Measurements from ENCODE around the gene SLA2. TPM values are rescaled to one million over a fixed set of nuclear protein-coding genes. Genes with fewer than 3 reads are reported as not detected.
"Not testable (repeated sequence)": the region's sequence is repeated elsewhere in the genome, so short reads cannot be mapped to it uniquely, and the experiment has no call there.

The SLA2 gene, protein sequence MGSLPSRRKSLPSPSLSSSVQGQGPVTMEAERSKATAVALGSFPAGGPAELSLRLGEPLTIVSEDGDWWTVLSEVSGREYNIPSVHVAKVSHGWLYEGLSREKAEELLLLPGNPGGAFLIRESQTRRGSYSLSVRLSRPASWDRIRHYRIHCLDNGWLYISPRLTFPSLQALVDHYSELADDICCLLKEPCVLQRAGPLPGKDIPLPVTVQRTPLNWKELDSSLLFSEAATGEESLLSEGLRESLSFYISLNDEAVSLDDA
- polyA plus RNA-seq (ENCODE audit: insufficient read length in 4 of 4) = under 1 TPM; 0.24 to 0.72 (median 0.32) TPM

DNA sequence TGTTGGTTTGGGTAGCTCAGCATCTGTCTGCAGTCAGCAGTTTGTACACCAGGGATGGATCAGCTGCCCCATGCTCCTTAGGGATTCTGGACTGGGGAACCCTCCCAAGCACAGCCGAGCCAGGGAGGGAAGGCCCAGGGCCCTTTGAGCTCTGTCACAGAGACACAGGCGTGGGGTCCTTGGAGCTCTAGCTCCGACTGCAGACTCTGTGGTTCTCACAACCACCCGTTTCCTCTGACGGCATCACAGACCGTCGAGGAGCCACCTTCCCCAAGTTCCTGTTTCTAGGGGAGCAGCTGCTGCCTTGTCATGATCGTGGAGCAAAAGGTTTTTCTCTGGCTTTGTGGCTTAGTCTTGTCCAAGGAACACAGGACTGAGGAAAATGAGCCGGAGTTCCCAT is at the start of gene SLA2:
Gene SLA2 (minus strand): TSS at position 199 of the 400 bp plus-strand sequence. CDS start 4,861 bp downstream, outside the sequence.
- DNase-seq (ENCODE audit: low read depth in 4 of 4, low spot score in 3 of 4) = no peak

DNA sequence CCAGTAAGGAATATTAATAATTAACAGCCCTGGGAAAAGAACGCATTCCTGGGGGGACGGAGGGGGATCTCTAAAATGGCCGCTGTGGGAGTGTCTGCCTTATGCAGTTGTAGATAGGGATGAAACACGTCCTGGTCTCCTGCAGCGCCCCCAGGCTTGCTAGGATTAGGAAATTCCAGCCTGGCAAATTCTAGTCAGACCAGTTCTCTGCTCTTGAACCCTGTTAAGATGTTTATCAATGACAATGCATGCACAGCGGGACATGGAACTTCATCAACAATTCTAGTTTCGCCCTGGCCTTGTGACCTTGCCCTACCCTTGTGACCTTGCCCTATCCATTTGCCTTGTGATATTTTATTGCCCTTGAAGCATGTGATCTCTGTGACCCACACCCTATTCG is 49.5 kb upstream of the SLA2 start:
- DNase-seq (ENCODE audit: low read depth in 4 of 4, low spot score in 3 of 4) = not testable (repeated sequence)

DNA sequence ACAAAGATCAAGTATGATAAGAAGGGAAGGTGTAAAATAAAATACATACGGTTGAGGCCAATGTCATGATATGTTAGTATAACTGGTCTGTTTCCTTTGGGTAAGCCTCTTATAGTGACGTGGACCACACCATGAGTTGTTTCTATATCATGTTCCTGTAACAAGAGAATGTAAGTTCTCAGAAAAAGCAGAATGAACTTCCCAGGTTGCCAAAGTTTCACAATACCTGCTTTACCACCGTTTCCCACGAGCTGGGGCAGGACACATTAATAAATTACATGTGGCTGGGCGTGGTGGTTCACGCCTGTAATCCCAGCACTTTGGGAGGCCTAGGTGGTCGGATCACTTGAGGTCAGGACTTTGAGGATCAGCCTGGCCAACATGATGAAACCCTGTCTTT is 42.6 kb upstream of the SLA2 start:
- no peak for DNase-seq (ENCODE audit: low read depth in 4 of 4, low spot score in 3 of 4)

DNA sequence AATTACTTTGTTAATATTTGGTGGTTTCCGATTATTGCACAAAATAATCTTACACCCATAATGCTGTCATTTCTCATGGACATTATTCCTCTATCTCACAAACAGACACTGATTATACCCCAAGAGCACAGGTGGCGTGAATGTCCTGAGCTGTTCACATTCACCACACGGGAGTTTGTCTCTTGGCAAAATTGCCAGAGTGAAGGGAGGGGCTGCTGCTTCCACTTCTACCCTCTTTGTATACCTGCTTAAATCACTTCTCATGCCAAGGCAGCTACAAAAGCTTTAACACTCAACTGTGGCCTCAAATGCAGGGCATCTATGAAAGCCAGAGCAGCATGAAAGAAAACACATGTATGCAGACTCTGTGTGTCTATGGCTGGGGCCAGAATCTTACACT is 41.9 kb upstream of the SLA2 start:
- no peak for DNase-seq (ENCODE audit: low read depth in 4 of 4, low spot score in 3 of 4)

DNA sequence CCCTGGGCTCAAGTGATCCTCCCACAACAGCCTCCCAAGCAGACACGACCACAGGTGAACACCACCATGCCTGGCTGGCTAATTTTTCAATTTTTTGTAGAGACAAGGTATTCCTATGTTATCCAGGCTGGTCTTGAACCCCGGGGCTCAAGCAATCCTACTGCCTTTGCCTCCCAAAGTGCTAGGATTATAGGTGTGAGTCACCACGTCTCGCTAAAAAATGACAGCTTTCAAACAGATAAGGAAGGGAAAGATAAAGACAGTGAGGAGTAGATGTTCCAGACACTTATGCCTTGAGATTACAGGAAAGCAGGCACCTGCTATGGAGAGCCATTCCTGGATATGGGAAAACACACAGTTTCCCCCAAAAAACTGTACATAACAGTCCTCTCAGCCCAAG is 40.9 kb upstream of the SLA2 start:
- no peak for DNase-seq (ENCODE audit: low read depth in 4 of 4, low spot score in 3 of 4)

DNA sequence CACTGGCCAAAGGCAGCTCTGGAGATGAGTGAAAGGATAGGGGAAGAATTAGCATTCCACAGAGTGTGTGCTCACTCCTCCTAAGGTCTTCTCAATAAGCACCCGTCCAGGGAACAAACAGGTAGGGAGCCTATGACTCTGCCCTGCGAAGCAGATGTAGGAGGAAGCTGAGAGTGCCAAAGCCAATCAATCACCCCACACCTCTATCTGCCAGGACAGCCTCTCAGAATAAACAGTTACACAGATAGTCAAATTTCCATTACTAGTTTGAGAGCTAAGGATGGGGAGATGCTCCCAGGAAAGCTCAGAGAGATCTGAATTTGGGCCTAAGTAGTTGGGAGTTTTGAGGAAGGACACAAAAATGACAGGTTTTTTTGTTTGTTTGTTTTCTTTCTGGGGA is 40.5 kb upstream of the SLA2 start:
- no peak for DNase-seq (ENCODE audit: low read depth in 4 of 4, low spot score in 3 of 4)

DNA sequence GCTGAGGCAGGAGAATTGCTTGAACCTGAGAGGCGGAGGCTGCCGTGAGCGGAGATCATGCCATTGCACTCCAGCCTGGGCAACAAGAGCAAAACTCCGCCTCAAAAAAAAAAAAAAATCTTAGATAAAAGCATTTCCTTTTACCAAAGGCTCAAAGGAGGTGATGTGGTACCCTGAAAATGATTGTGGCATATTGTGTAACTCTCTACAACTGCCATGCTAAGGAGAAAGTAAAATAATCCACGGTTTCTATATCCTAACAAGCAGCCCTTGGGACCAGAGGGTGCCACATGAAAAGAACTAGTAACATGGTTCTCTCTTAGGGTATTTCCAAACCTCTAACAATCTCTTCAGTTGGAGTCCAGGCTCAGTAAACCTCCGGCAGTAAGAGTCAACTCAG is 38.8 kb upstream of the SLA2 start:
- DNase-seq (ENCODE audit: low read depth in 4 of 4, low spot score in 3 of 4) = no peak

DNA sequence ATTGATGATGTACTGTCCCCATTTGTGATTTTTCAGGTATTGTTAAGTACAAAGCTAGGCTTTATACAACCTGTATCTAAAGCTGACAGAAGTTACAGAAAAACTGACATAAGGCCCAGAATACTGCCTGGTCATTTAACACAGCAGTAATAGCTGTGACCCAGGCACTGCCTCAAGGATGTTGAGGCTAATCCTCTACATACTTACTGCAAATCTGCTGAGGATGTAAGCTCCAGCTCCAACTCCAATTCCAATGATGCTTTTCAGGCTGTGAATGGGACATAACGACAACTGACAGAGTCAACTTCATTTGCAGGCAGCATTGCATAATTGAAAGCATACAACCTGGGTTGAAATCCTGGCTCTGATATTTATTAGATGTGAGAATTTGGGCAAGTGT is 36.3 kb upstream of the SLA2 start:
- DNase-seq (ENCODE audit: low read depth in 4 of 4, low spot score in 3 of 4) = no peak

DNA sequence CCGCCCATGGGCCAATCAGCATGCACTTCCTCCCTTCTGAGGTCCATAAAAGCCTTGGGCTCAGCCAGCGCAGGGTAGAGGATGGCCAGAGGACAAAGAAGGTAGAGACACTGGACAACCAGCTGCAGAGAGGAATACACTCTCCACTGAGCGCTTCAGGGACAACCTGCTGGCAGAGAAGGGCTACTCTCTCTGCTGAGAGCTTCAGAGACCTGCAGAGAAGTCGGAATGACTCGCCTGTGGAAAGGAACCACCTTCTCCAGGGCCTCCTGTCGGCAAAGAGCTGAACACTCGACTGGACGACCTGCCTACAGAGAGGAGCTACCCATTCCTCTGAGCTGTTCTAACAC is 31.4 kb upstream of the SLA2 start:
- DNase-seq (ENCODE audit: low read depth in 4 of 4, low spot score in 3 of 4) = no peak

DNA sequence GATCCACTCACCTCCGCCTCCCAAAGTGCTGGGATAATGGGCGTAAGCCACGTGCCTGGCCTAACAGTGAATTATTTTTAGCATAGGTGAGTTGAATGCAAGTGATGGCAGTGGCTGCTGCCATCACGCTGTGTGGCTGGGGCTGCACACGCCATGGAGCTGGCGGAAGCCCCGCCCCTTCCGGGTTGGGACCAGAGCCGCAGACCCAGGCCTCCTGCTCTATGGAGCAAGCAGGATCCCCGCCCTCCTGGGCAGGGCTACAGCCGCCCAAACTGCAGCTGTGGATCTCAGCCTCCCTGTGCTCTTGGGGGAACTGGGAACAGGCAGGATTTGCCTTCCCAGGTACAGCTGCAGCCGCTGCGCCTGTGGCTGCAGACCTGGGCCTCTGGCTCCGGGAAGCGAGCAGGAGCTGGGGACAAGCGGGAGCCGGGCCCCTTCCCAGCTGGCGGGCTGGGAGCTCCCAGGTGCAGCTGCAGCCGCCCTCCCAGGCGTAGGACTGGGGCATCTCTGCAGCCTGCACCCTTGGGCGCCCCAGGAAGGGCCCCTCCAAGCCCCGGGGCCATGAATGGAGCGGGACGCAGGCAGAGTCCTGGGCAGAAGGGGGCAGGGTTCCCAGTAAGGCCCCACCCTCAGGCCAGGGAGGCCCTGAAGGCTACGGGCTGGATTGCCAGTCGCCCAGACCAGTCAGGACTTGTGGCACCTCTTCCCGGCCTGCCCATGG is 30.9 kb upstream of the SLA2 start:
- DNase-seq (ENCODE audit: low read depth in 4 of 4, low spot score in 3 of 4) = no peak

DNA sequence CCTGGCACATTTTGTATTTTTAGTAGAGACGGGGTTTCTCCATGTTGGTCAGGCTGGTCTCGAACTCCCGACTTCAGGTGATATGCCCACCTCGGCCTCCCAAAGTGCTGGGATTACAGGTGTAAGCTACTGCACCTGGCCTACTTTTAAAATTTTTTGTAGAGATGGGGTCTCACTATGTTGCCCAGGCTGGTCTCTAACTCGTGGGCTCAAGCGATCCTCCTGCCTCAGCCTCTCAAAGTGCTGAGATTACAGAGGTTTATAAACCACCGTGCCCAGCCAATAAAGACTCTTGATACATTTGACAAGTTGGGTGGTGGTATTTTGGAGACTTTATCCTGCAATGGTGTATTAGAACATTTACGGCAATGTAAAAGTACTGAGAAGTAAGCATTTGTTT is 29.5 kb upstream of the SLA2 start:
- not testable (repeated sequence) for DNase-seq (ENCODE audit: low read depth in 4 of 4, low spot score in 3 of 4)

DNA sequence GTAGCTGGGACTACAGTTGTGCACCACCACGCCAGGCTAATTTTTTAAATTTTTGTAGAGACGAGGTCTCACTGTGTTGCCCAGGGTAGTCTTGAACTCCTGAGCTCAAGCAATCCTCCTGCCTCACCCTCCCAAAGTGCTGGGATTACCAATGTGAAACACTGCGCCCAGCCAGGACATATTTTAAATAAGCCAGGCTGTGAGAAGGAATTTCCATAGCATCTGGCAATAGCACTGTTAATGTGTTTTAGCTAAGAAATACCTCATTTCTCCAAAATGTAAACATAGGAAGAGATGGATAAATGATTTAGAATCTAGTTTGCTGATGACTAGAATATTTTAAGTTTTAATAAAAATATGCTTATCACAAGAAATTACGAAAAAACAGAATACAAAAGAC is 27.0 kb upstream of the SLA2 start:
- no peak for DNase-seq (ENCODE audit: low read depth in 4 of 4, low spot score in 3 of 4)

DNA sequence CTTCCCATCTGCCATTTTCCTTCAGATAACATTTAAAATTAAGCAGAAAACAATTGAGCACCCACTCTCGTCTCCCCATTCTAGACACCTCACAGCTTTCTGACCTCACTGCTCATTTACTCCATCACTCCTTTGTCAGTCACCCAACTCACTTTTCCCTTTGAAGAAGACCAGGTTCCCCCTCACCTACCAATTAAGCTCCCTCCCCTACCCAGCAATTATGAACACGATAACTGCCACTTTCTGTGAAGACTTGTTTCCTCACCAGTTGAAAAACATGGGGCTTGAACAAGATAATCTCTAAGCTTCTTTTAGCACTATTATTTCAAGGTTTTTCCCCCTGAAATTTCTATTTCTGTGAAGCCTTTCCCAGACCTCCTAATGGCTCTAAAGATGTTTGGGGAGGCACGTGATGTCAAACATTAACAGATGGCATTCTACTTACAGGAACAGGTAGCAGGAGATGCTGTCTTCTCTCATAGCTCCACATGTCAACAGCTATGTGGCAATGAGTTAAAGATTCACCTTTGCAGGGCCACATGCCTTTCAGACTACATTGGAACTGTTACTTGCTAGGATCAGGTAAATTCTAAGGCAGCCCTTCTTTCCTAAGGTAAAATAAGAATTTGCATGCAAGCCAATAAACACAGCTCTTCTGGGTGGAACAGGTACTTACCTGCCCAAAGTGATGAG is 24.8 kb upstream of the SLA2 start:
- DNase-seq (ENCODE audit: low read depth in 4 of 4, low spot score in 3 of 4) = no peak

DNA sequence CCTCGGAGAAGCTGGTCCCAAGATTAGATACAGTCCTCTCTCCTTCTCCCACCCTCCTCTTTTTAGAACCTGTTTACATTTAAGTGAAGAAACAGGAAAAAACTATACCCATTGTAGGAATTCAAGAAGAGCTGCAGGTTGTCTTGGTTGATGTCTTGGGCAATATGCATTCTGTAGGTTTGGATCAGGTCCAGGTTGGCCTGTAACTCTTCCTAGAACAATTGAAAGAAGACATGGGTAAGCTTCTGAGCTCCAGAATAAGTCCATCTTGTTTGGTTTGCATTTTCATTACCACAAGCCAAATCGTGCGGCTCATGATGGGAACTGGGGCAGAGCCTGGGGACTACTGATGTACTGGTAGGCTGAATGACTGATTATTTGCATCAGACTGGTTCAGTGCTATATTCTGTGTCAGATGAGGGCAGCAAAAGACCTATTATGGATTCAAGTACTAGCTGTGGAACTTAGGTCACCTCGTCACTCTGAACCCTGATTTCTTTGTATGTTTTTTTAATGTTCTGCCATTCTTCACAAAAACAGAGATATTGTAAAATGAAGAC is 20.3 kb upstream of the SLA2 start:
- DNase-seq (ENCODE audit: low read depth in 4 of 4, low spot score in 3 of 4) = no peak

DNA sequence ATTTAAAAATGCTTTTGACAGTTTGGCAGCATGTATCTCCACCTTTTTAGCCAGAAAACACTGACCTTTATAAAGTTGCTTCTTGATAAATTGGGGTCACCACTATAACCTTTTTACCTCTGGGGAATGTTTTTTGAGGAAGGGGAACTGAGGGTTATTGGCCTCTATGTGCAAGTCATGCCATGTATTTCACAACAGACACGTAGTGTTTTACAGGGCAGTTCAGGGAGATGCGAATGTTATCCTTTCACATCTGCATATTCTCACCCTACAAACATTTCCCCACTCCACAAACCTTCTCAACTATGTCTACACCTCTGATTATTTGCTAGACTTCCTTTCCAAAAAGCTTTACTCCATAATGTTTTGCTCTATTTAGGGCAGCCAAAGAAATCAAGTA is 17.0 kb upstream of the SLA2 start:
- no peak for DNase-seq (ENCODE audit: low read depth in 4 of 4, low spot score in 3 of 4)

DNA sequence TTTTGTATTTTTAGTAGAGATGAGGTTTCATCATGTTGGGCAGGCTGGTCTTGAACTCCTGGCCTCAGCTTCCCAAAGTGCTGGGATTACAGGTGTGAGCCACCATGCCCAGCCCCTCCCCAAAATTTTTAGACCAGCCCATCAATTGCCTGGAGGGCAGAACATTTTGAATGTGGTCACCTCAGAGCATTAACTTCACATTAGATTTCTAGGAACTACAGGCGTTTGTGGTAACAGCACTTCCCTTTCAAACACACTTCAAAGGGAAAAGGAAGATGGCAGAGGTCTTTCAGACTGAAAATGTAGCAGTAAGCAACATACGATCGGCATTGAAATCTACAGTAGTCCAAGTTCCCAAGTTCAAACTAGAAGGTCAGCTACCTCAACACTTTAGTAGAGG is 12.3 kb upstream of the SLA2 start:
- DNase-seq (ENCODE audit: low read depth in 4 of 4, low spot score in 3 of 4) = no peak

DNA sequence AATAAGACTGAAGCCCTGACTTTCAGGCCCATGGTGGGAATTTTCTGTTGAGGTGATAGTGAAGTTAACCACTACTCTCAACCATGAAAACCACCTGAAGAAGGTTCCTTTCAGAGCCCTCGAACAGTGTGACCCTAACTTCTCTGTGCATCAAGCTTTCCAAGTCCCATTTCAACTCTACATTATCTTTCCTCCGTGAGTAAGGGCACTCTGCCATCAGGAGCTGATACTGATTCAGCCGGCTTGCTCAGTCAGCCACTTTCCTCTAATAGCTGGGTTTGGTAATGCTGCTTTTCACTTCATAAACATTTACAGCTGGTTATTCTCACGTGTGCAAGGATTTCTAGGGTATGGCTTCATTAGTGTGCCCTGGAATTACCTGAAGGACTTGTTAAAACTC is 10.7 kb upstream of the SLA2 start:
- no peak for DNase-seq (ENCODE audit: low read depth in 4 of 4, low spot score in 3 of 4)

DNA sequence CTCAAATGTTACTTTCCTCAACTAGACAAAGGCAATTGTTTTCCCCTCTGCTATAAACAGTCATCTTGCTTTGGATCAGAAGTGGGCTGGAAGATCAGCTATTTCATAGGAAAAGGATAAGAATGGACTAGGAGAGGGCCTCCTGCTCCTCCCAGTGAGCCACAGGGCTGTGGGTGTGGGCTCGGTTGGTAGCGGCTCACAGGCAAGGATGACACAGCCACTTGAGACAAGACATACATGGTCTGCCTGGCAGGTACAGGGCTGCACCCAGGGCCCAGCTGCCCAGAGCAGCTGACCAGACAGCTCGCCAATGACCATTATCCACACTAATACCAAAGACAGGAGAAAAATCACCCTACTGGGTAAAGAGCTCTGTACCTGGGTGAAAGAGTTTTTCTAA is 9.0 kb upstream of the SLA2 start:
- DNase-seq (ENCODE audit: low read depth in 4 of 4, low spot score in 3 of 4) = no peak

DNA sequence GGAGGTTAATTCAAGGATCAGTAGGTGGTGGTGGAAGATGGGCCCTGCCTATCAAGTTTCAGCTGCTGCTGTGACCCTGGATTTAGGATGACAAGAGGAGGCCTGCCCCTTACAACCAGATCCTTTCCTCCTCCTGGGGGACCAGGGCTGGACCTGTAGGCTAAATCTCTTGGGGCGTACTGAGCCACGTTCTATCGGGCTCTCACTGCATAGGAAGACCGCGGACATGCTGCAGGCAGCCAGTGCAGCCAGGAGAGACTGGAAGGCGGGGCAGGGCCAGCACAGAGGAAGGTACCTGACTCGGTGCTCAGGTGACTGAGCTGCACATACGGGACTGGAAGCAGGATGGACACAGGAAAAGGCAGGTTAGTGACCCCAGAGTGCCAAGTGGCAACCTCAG is 8.5 kb upstream of the SLA2 start:
- no peak for DNase-seq (ENCODE audit: low read depth in 4 of 4, low spot score in 3 of 4)

DNA sequence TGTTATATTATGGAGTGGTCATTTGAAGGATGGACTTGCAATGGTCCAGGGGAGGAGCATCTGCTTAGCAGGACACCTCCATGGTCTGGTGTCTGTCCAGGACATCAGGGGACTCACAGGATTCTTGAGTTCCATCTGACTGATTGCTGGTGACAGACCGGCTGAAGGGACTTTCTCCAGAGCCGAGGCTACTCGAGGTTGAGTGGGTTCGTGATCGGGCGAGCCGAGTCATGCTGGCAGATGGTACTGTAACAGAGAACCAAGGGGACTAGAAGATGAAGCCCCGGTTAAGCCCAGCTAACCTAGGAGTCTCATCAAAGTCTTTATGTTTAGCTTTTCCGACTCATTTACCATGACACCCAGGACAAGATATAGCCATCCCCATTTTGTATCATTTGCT is 7.5 kb upstream of the SLA2 start:
- no peak for DNase-seq (ENCODE audit: low read depth in 4 of 4, low spot score in 3 of 4)

DNA sequence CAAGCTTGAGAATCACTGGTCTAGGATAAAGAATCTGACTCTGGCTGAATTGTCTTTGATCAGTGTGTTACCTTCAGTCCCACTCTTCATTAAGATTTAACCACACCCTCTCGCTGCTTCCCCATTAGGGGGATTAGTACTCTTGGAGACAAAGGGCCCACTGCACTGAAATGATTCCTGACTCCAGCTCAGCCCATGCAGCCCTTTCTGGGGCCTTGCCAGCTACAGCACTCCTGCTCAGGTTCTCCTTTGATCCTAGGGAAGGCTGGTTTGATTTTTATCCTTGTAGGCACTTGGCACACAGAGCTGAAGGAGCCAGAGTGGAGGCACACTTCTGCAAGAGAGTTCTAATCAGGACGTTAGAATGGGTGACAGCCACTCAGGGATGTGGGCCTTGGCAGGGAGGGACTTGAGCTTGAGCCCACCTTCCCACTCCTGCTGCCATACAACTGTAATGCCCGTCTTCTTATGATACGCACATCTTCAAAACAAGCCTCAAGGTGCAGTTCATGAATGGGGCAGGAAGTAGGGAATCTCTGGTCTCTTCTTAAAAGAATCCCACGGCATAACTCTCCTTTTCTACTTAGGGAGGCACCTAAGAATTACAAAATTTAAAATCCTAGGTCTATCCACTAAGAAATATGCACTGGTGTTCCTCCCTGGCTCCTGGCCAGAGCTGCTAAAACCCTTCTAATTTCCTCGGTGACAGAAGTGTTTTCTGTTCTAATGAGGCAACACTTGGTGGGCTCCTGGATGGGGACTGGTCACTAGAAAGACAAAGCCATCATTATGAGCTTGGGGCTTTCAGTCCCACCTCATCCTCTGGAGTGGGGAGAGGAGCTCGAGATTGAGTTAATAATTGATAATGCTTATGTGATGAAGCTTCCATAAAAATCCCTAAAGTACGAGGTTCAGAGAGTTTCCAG is 1.5 kb upstream of the SLA2 start:
- DNase-seq (ENCODE audit: low read depth in 4 of 4, low spot score in 3 of 4) = no peak

Measured in left renal pelvis (tissue), 4 donors.